ENCODE measurements around the gene SERINC1. TPM values are rescaled to one million over a fixed set of nuclear protein-coding genes. Genes with fewer than 3 reads are reported as not detected.

The SERINC1 gene
- total and polyA plus RNA-seq, 9 of the 15 experiments (the other 6 are each of a cell fraction or from before 2014, with no cell fraction given), result 28.8 to 64.6 (median 39.7) TPM

GRCh38 chr6:122399055-122399347 lies 72.6 kb downstream of the SERINC1 start:
- no CpG with 5 or more reads among the region's 2 CpGs for WGBS (ENCODE audit: insufficient coverage, low coverage, missing lambda C conversion rate)
- TSS peak; percentile 99 for BruUV-seq (replicated peaks)
- peak; percentile 15 for FAIRE-seq
- TF ChIP-seq PTTG1 (tag; IDR thresholded peaks at IDR 0.05; ENCODE audit: low read depth), result no peak
- no peak for TF ChIP-seq CBFA2T3 (IDR thresholded peaks at IDR 0.05)
- TF ChIP-seq YY1 (IDR thresholded peaks at IDR 0.05; ENCODE audit: borderline replicate concordance in 1 of 3, control insufficient read depth in 1 of 3, extremely low read depth in 1 of 3, insufficient read depth in 3 of 3, insufficient read length in 1 of 3, insufficient replicate concordance in 2 of 3, low read depth in 1 of 3, low read length in 2 of 3), result no peak
- no peak for TF ChIP-seq ZNF184 (CRISPR knock-in tag; IDR thresholded peaks at IDR 0.05)
- TF ChIP-seq POLR2H (tag; IDR thresholded peaks at IDR 0.05; ENCODE audit: low read depth), result peak; percentile 68
- no peak for TF ChIP-seq DMBX1 (CRISPR knock-in tag; IDR thresholded peaks at IDR 0.05; ENCODE audit: borderline replicate concordance)
- TF ChIP-seq, protein P1, sequence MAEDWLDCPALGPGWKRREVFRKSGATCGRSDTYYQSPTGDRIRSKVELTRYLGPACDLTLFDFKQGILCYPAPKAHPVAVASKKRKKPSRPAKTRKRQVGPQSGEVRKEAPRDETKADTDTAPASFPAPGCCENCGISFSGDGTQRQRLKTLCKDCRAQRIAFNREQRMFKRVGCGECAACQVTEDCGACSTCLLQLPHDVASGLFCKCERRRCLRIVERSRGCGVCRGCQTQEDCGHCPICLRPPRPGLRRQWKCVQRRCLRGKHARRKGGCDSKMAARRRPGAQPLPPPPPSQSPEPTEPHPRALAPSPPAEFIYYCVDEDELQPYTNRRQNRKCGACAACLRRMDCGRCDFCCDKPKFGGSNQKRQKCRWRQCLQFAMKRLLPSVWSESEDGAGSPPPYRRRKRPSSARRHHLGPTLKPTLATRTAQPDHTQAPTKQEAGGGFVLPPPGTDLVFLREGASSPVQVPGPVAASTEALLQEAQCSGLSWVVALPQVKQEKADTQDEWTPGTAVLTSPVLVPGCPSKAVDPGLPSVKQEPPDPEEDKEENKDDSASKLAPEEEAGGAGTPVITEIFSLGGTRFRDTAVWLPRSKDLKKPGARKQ (CRISPR knock-in tag; IDR thresholded peaks at IDR 0.05), result no peak
- no peak for TF ChIP-seq CHAMP1 (IDR thresholded peaks at IDR 0.05)
- peak; percentile 43; the same call in 1 of the 2 replicates for TF ChIP-seq PHF8 (IDR thresholded peaks at IDR 0.05; ENCODE audit: borderline replicate concordance, low read length)
- TF ChIP-seq MAFK (IDR thresholded peaks at IDR 0.05; ENCODE audit: low read length), result no peak
- TF ChIP-seq ZNF57 (CRISPR knock-in tag; IDR thresholded peaks at IDR 0.05), result no peak
- TF ChIP-seq NR3C1 (CRISPR knock-in tag; IDR thresholded peaks at IDR 0.05), result no peak
- TF ChIP-seq NR2F6 (CRISPR knock-in tag; IDR thresholded peaks at IDR 0.05), result no peak
- no peak for TF ChIP-seq ZMIZ1 (IDR thresholded peaks at IDR 0.05; ENCODE audit: low read depth in 2 of 2, low read length in 2 of 2)
- 0 out of 2 replicates have a peak, but pooled peaks have one; percentile 70 for TF ChIP-seq SUPT5H (IDR thresholded peaks at IDR 0.05)

More at GRCh38 chr6:122399055-122399347, 72.6 kb downstream of the SERINC1 start:
- Histone ChIP-seq H3K9ac (ENCODE audit: insufficient read depth in 1 of 2, low read depth in 2 of 2, low read length in 2 of 2) (peak overlapping the region in 1 of 2 experiments; percentile 42; a peak in 1 of 4 replicates), H3K4me3 (0 out of 2 replicates have a peak overlapping the region, but pooled peaks have one; percentile 12), H3K4me2 (ENCODE audit: insufficient read depth, low read length) (peak overlapping the region; percentile 72), H3K9me3 (replicated peaks; ENCODE audit: control insufficient read depth, insufficient read depth, low read depth, low read length) (no peaks in the 10 kb centered on the region), H2AFZ (ENCODE audit: low read depth, low read length) (peak overlapping the region; percentile 92), H3K27ac (ENCODE audit: extremely low read depth, low read depth, low read length) (peak overlapping the region; percentile 66), H3K9me1 (ENCODE audit: control insufficient read depth, insufficient read depth, low read length) (no peaks in the 10 kb centered on the region), H3K27me3 (ENCODE audit: control insufficient read depth in 2 of 2, insufficient read depth in 2 of 2, low read length in 2 of 2) (no peaks in the 10 kb centered on the region), H3K36me3 (ENCODE audit: control insufficient read depth, insufficient read depth, low read length) (peaks cover 9% of the 10 kb centered on the region; the same call in 1 of the 3 replicates), H3K4me1 (replicated peaks in 1 of 2; ENCODE audit: control insufficient read depth in 2 of 2, insufficient read depth in 2 of 2, low read length in 2 of 2) (peaks cover 10 to 11% of the 10 kb centered on the region in 2 experiments; a peak in 3 of 5 replicates), H3K79me2 (ENCODE audit: control insufficient read depth, insufficient read depth, low read length) (peaks cover 46% of the 10 kb centered on the region), H4K20me1 (replicated peaks; ENCODE audit: control insufficient read depth, insufficient read depth, low read length) (peaks cover 5% of the 10 kb centered on the region; the same call in 1 of the 2 replicates)
- POLR2A ChIA-PET, result interaction anchor here (0.7 to 1.1 kb wide), 3 partner anchors 10 to 131 kb away, joined by 3 to 5 read pairs (median 4); no protein-coding TSS in a partner anchor
- ATAC-seq (no peak), DNase-seq (ENCODE audit: extremely low read depth in 1 of 4, low spot score in 3 of 4) (no peak)
- intact Hi-C loops (cut with micrococcal nuclease) (no loop called here), in situ Hi-C loops (cut with MboI) (no loop called here)
- CTCF ChIA-PET (ENCODE audit: low intra/inter-chr PET ratio), result no interaction called here
